SK-N-SH (cell line): Measurements from ENCODE around the gene EDIL3.

Experiments used
- CTCF ChIP-seq: fragments of 200-600 bp; sonication (generic); IDR thresholded peaks from 2 replicates; pipeline ENCODE4 v1.6.1; 2017; ENCODE audit warnings: antibody characterized with exemption, mild to moderate bottlenecking, moderate library complexity
- EP300 ChIP-seq, 2 experiments: IDR thresholded peaks; 2 replicates each; pipeline versions ENCODE4 v1.4.0 to v1.6.1; 2012; ENCODE audit warnings: borderline replicate concordance in 1 of 2, low read depth in 1 of 2, low read length in 1 of 2
- RCOR1 ChIP-seq: fragments of 150-350 bp; IDR thresholded peaks from 2 replicates; pipeline ENCODE4 v1.6.1; 2017; ENCODE audit warnings: antibody characterized with exemption, low read length
- USF1 ChIP-seq: IDR thresholded peaks from 2 replicates; pipeline ENCODE4 v1.4.0; 2012; ENCODE audit warnings: low read depth, borderline replicate concordance

- TF ChIP-seq CTCF (no peak), EP300 (IDR thresholded peaks at IDR 0.05; ENCODE audit: borderline replicate concordance in 1 of 2, low read depth in 1 of 2, low read length in 1 of 2) (no peak), USF1 (no peak), RCOR1 (no peak)
Observed at GRCh38 chr5:83993803-83994202, 390.9 kb downstream of the EDIL3 start.
